22Rv1 (cell line): ENCODE measurements around the gene COL25A1.
"Not testable (repeated sequence)": the region's sequence is repeated elsewhere in the genome, so short reads cannot be mapped to it uniquely, and the experiment has no call there.

ENCODE experiments used
- H3K27ac ChIP-seq: fragments of 450-650 bp; 2 replicates; pipeline ENCODE4 v1.5.1; 2017
- ZFX ChIP-seq: fragments of 450-650 bp; IDR thresholded peaks from 2 replicates; pipeline ENCODE4 v1.6.1; 2017; ENCODE audit warnings: antibody characterized with exemption, borderline replicate concordance
- TF ChIP-seq, protein P1 (sequence below): fragments of 450-650 bp; IDR thresholded peaks from 2 replicates; pipeline ENCODE4 v1.5.1; 2017; ENCODE audit warnings: mild to moderate bottlenecking

COL25A1 gene

DNA sequence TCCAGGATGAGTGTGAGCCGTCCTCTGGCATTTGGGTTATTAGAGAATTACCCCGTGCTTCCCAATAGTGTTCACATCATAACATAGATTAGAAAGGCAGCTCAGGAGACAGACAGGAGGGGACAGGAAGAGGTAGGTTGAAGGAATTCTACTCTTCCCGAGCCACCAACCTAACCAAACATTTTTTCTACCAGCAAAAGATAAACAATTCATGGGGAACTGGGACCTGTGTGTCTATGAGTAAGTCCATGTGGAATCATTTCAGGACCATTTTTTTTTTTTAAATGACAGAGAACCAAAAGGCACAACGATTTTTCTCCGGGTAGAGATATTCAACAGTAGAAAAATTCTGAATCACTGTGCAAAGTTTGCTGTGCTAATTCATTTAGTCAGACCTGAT is 365.4 kb downstream of the COL25A1 start:
- no peak overlapping the region for H3K27ac ChIP-seq
- TF ChIP-seq, protein P1, sequence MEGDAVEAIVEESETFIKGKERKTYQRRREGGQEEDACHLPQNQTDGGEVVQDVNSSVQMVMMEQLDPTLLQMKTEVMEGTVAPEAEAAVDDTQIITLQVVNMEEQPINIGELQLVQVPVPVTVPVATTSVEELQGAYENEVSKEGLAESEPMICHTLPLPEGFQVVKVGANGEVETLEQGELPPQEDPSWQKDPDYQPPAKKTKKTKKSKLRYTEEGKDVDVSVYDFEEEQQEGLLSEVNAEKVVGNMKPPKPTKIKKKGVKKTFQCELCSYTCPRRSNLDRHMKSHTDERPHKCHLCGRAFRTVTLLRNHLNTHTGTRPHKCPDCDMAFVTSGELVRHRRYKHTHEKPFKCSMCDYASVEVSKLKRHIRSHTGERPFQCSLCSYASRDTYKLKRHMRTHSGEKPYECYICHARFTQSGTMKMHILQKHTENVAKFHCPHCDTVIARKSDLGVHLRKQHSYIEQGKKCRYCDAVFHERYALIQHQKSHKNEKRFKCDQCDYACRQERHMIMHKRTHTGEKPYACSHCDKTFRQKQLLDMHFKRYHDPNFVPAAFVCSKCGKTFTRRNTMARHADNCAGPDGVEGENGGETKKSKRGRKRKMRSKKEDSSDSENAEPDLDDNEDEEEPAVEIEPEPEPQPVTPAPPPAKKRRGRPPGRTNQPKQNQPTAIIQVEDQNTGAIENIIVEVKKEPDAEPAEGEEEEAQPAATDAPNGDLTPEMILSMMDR: no peak
- TF ChIP-seq ZFX: no peak

DNA sequence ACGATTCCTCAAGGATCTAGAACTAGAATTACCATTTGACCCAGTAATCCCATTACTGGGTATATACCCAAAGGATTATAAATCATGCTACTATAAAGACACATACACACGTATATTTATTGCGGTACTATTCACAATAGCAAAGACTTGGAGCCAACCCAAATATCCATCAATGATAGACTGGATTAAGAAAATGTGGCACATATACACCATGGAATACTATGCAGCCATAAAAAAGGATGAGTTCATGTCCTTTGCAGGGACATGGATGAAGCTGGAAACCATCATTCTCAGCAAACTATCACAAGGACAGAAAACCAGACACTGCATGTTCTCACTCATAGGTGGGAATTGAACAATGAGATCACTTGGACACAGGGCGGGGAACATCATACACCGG is 368.5 kb downstream of the COL25A1 start:
- H3K27ac ChIP-seq: not testable (repeated sequence)

DNA sequence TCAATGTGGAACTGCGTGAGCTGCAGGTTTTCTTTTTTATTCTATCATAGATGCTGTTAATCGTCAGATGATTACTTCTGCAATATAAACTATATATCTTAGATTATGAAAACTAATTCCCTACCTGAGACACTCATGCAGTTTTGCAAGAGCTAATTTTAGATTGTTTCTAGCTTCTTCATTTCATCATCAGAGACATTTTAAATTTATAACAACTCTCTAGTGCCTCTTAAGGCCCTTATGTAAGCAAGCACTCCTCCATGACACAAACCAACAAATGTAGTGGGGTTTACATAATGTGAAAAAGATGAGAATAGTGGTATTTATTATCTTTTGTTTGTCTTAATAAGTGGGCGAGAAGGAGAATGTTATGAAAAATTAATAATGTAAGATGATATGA is 369.4 kb downstream of the COL25A1 start:
- no peak overlapping the region for H3K27ac ChIP-seq
- TF ChIP-seq, protein P1: no peak

DNA sequence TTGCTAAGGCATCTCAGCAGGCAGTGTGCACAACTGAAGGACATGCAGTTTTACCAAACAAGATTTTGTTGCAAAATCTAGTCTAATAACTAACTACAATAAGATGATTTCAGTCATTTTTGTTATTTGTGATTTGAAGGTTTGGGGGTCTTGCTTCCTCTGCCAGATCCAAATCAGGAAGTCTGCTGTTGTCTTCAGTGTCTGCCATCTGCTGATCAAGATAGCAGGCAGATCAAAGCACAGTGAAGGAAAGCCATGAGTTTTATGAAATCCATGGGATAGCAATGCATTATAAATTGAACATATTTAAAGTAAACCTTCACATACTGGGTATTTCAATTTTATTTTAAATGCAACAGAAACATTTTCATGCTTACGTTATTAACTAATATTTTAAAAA is 370.5 kb downstream of the COL25A1 start:
- TF ChIP-seq ZFX: no peak
- TF ChIP-seq, protein P1: no peak
- H3K27ac ChIP-seq: no peak overlapping the region

DNA sequence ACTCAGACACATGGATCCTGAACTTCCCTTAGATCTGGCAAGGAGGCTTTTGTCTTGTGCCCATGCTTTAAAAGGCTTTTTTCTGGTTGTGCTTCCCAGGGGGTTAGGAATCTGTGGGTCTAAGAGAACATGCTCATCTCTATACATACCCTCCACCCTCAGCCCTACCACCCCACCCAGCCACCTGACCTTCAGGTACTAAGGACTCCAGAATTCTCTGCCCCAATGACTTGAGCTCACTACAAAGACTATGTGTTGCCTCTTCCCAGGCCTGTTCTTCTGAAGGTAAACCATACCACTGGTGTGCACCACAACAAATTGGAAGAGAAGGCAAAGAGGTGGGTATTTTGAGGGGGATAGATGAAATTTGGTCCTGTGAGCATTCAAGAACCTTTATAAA is 372.3 kb downstream of the COL25A1 start:
- no peak for TF ChIP-seq ZFX
- TF ChIP-seq, protein P1: no peak
- H3K27ac ChIP-seq: no peak overlapping the region

DNA sequence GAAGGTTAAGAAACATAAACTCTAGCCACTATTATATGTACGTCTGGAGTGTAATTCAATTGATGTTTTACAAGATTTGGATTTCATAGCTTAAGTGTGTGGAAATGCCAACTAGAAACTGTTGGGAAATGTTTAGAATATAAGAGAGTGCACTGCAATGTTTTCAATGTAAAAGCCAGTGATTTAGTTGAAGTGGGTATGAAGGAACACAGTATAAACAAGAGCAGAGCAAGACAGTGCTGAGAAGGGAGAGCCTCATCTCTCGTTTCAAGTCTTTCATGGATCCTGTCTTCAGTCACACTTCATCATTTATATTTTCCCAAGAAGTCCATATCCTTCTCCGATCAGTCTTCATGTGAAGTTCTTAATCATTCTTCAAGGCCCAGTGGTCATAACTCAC is 375.7 kb downstream of the COL25A1 start:
- H3K27ac ChIP-seq: no peak overlapping the region
- TF ChIP-seq, protein P1: no peak
- TF ChIP-seq ZFX: no peak

DNA sequence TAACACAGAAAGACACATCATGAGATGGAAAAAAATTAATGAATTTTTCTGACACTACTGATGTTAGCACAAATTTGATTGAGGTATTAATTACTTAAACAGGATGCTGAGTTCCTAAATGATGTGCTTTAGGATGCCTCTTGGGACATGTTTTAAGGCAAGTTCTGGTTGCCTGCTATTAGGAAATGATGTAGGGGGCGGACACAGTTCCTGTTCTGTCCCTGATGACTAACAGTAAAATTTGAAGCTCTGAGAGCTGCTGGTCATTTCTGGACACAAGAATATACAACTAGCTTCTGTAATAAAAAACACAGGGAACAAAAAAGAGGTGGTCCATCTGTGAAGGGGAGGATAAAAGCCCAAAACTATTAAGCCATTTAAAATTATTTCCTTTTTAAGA is 376.4 kb downstream of the COL25A1 start:
- TF ChIP-seq, protein P1: no peak
- no peak for TF ChIP-seq ZFX
- no peak overlapping the region for H3K27ac ChIP-seq

DNA sequence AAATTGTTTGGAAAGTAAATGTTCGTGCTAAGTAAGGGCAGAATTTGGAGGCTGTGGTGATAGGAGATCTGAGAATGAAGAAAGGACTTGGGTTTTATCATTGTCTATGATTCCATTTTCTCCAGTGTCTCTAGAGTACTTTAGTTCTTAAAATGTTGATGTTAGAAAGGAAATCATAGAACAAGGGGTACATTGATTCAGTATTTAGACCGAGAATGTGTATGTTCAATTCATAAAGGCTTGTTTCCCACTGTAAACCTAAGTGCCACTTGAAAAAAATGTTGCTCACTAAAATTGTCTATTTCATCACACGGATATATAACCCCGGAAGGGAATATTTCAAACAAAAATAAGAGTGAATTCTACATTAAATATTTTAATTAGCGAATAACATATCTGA is 380.3 kb downstream of the COL25A1 start:
- no peak overlapping the region for H3K27ac ChIP-seq
- no peak for TF ChIP-seq ZFX
- TF ChIP-seq, protein P1: no peak
